GM13976 (cell line): ENCODE measurements around the gene HOXB4.
A peak's percentile ranks its signal among the peaks of the same experiment; 100 is the strongest.

ENCODE experiments used
- DNase-seq: peaks from one replicate; pipeline ENCODE4 v3.0.0; 2012; ENCODE audit warnings: low spot score
- CTCF ChIP-seq: IDR thresholded peaks from 2 replicates; pipeline ENCODE4 v1.5.1; 2012; ENCODE audit warnings: borderline replicate concordance, mild to moderate bottlenecking; ENCODE audit not compliant: insufficient read depth; ENCODE audit errors: extremely low read depth, missing control alignments, control extremely low read depth
- in situ Hi-C: fragments of 300-500 bp; cut with MboI; formaldehyde crosslinking; loops from one replicate; pipeline ENCODE4 v1.12.0; 2022; ENCODE audit warnings: low sequenced_read_pairs, mixed read lengths, inconsistent platforms; ENCODE audit not compliant: unreplicated experiment

Gene HOXB4

GRCh38 chr17:48618256-48618896 lies 40.2 kb upstream of the HOXB4 start:
- in situ Hi-C loops: no loop called here
- peak; percentile 92 for DNase-seq
- peak; percentile 96 for TF ChIP-seq CTCF

- TF ChIP-seq CTCF: no peak
- DNase-seq: no peak
- in situ Hi-C loops: no loop called here
Measured at GRCh38 chr17:48617471-48618255, 39.5 kb upstream of the HOXB4 start.

- no peak for DNase-seq
- in situ Hi-C loops: no loop called here
- TF ChIP-seq CTCF: no peak
Measured at GRCh38 chr17:48616717-48617470, 38.7 kb upstream of the HOXB4 start.

GRCh38 chr17:48615963-48616716 lies 38.0 kb upstream of the HOXB4 start:
- in situ Hi-C loops: no loop called here
- no peak for TF ChIP-seq CTCF

GRCh38 chr17:48615047-48615962 lies 37.2 kb upstream of the HOXB4 start, which contains the start of gene HOXB8:
TSS of gene HOXB8 (minus strand) at chr17:48615292. CDS start at chr17:48614704, 588 bp downstream.
- no peak for DNase-seq
- TF ChIP-seq CTCF: no peak
- in situ Hi-C loops: no loop called here

More at GRCh38 chr17:48615963-48616716, 38.0 kb upstream of the HOXB4 start:
- DNase-seq: no peak
